GM12878 (cell line): ENCODE results near the gene SETD1A. TPM values are rescaled to one million over a fixed set of nuclear protein-coding genes. Genes with fewer than 3 reads are reported as not detected.

Experiments
- ATAC-seq: fragments of 200-7000 bp; cut with Tn5 transposase; 3 replicates; pipeline ENCODE4 v1.9.1; 2020; ENCODE audit warnings: mild to moderate bottlenecking, moderate library complexity
- BruUV-seq: library from RNA; stranded (reverse); fragments of 400-500 nt; replicated peaks from 2 replicates; lab custom pipeline; 2021; lab: Mats Ljungman, UMichigan
- CTCF ChIA-PET: fragments of 300-600 bp; sonication (Branson Sonifier 250); formaldehyde crosslinking; extraction: SDS; loops from one replicate; lab custom pipeline; 2021; ENCODE audit warnings: inconsistent platforms; lab: Yijun Ruan, JAX
- POLR2A ChIA-PET: fragments of 350-600 bp; formaldehyde crosslinking; extraction: SDS; loops from one replicate; lab custom pipeline; 2021; ENCODE audit warnings: inconsistent platforms; lab: Charles Lee
- RAD21 ChIA-PET: fragments of 300-600 bp; sonication (Branson Sonifier 250); formaldehyde crosslinking; loops from one replicate; lab custom pipeline; 2023; ENCODE audit warnings: antibody characterized with exemption; ENCODE audit not compliant: unreplicated experiment; lab: Charles Lee
- SMC1A ChIA-PET: fragments of 300-600 bp; sonication (Branson Sonifier 250); formaldehyde crosslinking; loops from one replicate; lab custom pipeline; 2023; ENCODE audit not compliant: unreplicated experiment, uncharacterized antibody; lab: Charles Lee
- DNase-seq: peaks from one replicate; pipeline ENCODE4 v3.0.0-alpha.2; 2011; ENCODE audit warnings: low read depth, low spot score
- FAIRE-seq: peaks from 3 replicates; lab custom pipeline; 2011; peaks lifted over from hg19 to GRCh38; lab: Jason Lieb, UNC
- H2AFZ ChIP-seq: 2 replicates; pipeline ENCODE4 v1.6.0; 2011; ENCODE audit warnings: low read depth, low read length, control low read depth; ENCODE audit not compliant: control insufficient read depth
- H3K27ac ChIP-seq: 2 replicates; pipeline ENCODE4 v1.5.1; 2011; ENCODE audit warnings: control low read depth; ENCODE audit not compliant: control insufficient read depth, insufficient read depth
- H3K27me3 ChIP-seq, 2 experiments: replicated peaks in 1 of 2; 2 replicates each; pipeline versions ENCODE4 v1.6.0 to v1.6.1; 2011; ENCODE audit warnings: low read length in 1 of 2; ENCODE audit not compliant: control insufficient read depth in 2 of 2, insufficient read depth in 2 of 2
- H3K36me3 ChIP-seq, 2 experiments: 2 replicates each; pipeline ENCODE4 v1.5.1; 2011; ENCODE audit warnings: low read length in 1 of 2; ENCODE audit not compliant: control insufficient read depth in 2 of 2, insufficient read depth in 2 of 2
- H3K4me1 ChIP-seq: 2 replicates; pipeline ENCODE4 v1.6.1; 2011; ENCODE audit warnings: mild to moderate bottlenecking, low read length, moderate library complexity, mixed read lengths; ENCODE audit not compliant: control insufficient read depth, insufficient read depth
- H3K4me2 ChIP-seq: 2 replicates; pipeline ENCODE4 v1.6.0; 2011; ENCODE audit warnings: control low read depth; ENCODE audit not compliant: control insufficient read depth, insufficient read depth
- H3K4me3 ChIP-seq: fragments of 200-600 bp; sonication (generic); 2 replicates; pipeline ENCODE4 v1.5.1; 2016
- H3K79me2 ChIP-seq: 2 replicates; pipeline ENCODE4 v1.6.0; 2011; ENCODE audit warnings: low read length; ENCODE audit not compliant: control insufficient read depth, insufficient read depth
- H3K9ac ChIP-seq: 2 replicates; pipeline ENCODE4 v1.8.0; 2011; ENCODE audit warnings: low read length, control low read depth, mixed read lengths; ENCODE audit not compliant: control insufficient read depth, insufficient read depth
- H3K9me3 ChIP-seq: replicated peaks from 3 replicates; pipeline ENCODE4 v1.5.1; 2011; ENCODE audit warnings: mild to moderate bottlenecking, low read length; ENCODE audit not compliant: control insufficient read depth, insufficient read depth
- H4K20me1 ChIP-seq: 2 replicates; pipeline ENCODE4 v1.6.0; 2011; ENCODE audit not compliant: control insufficient read depth, insufficient read depth
- ATF3 ChIP-seq: IDR thresholded peaks from 2 replicates; pipeline ENCODE4 v1.6.1; 2011; ENCODE audit warnings: low read depth, mild to moderate bottlenecking, low read length, moderate library complexity, borderline replicate concordance; ENCODE audit errors: extremely low read depth
- EP300 ChIP-seq, 2 experiments: fragments of 150-350 bp in 1 of 2; IDR thresholded peaks; 2 replicates each; pipeline ENCODE4 v1.6.1; 2011 to 2012; ENCODE audit warnings: low read depth in 2 of 2, low read length in 2 of 2, borderline replicate concordance in 1 of 2, improper control_type of control experiment in 1 of 2, inconsistent platforms in 1 of 2; ENCODE audit not compliant: control insufficient read depth in 1 of 2
- KDM1A ChIP-seq: fragments of 200-600 bp; sonication (generic); IDR thresholded peaks from 2 replicates; pipeline ENCODE4 v1.6.1; 2016; ENCODE audit warnings: borderline replicate concordance
- NBN ChIP-seq: fragments of 450-650 bp; IDR thresholded peaks from 2 replicates; pipeline ENCODE4 v1.6.1; 2016
- SKIL ChIP-seq: fragments of 450-650 bp; IDR thresholded peaks from 2 replicates; pipeline ENCODE4 v1.6.1; 2017; ENCODE audit warnings: mild to moderate bottlenecking, low read depth, inconsistent platforms; ENCODE audit not compliant: poor library complexity, severe bottlenecking
- TCF12 ChIP-seq: IDR thresholded peaks from 2 replicates; pipeline ENCODE4 v1.6.1; 2011; ENCODE audit warnings: low read depth, mild to moderate bottlenecking, low read length
- ZNF217 ChIP-seq: fragments of 450-650 bp; IDR thresholded peaks from 2 replicates; pipeline ENCODE4 v1.6.1; 2017; ENCODE audit warnings: antibody characterized with exemption, mild to moderate bottlenecking
- WGBS: methylation state at CpG from one replicate; pipeline ENCODE4 v1.1.6; 2016; ENCODE audit warnings: low lambda C conversion rate; ENCODE audit not compliant: insufficient replicate concordance, insufficient coverage; ENCODE audit errors: missing lambda C conversion rate; 5-methylcytosine and 5-hydroxymethylcytosine counted together
- in situ Hi-C: fragments of 300-500 bp; cut with MboI; formaldehyde crosslinking; loops from 9 replicates; pipeline ENCODE4 v1.14.3; 2018; ENCODE audit warnings: mixed read lengths
- intact Hi-C: fragments of 100-400 bp; cut with micrococcal nuclease; formaldehyde crosslinking; loops from one replicate; pipeline ENCODE4 v1.14.2; 2022; ENCODE audit not compliant: unreplicated experiment
- polyA plus RNA-seq, 11 experiments: library from polyadenylated mRNA; depleted of rRNA in 4 of 11; unstranded in 6 of 11; stranded (reverse) in 5 of 11; fragments of >200 nt; fragmentation: Nextera tagmentation in 4 of 11; fragmentation: Illumina TruSeq in 1 of 11; extraction: Ambion mirVana in 4 of 11; extraction: Trizol in 1 of 11; gene quantifications; 1 replicate in 1 of 11; 2 replicates in 10 of 11; pipeline versions ENCODE4 v1.2.1 to v1.2.3, GENCODE V29; 2011 to 2016; ENCODE audit warnings: inconsistent platforms in 2 of 11, missing spikeins in 2 of 11, low read depth in 1 of 11
- total RNA-seq, 4 experiments: library from RNA; depleted of rRNA in 3 of 4; stranded (reverse); fragments of >200 nt in 3 of 4; fragmentation: Illumina TruSeq in 1 of 4; extraction: Trizol in 1 of 4; gene quantifications; 2 replicates each; pipeline versions ENCODE4 v1.2.1 to v1.2.3, GENCODE V29; 2013 to 2021

The SETD1A gene
- total and polyA plus RNA-seq, 10 of the 15 experiments (the other 5 are each of a cell fraction or from before 2014, with no cell fraction given), result 0.02 to 25.9 (median 4.9) TPM

GRCh38 chr16:31008551-31008950 lies 51.0 kb downstream of the SETD1A start:
- SMC1A ChIA-PET, result interaction anchor here (0.6 to 1.0 kb wide), 4 partner anchors 8 to 293 kb away, joined by 3 read pairs; no protein-coding TSS in a partner anchor
- RAD21 ChIA-PET, result interaction anchor here (0.8 kb wide), 1 partner anchor 14 kb away, joined by 6 read pairs; no protein-coding TSS in a partner anchor
- Histone ChIP-seq H3K79me2 (no peaks in the 10 kb centered on the region), H3K4me3 (no peak overlapping the region), H4K20me1 (no peaks in the 10 kb centered on the region), H3K27ac (no peak overlapping the region), H3K27me3 (peaks cover 3 to 10% of the 10 kb centered on the region in 2 experiments), H2AFZ (no peak overlapping the region), H3K4me1 (no peaks in the 10 kb centered on the region), H3K9ac (no peak overlapping the region), H3K9me3 (no peaks in the 10 kb centered on the region), H3K4me2 (no peak overlapping the region), H3K36me3 (no peaks in the 10 kb centered on the region)
- BruUV-seq, result no TSS peak
- CTCF ChIA-PET, result interaction anchor here (1.1 to 2.0 kb wide), 3 partner anchors 23 to 84 kb away, joined by 4 to 5 read pairs (median 4); no protein-coding TSS in a partner anchor
- in situ Hi-C loops, result no loop called here
- WGBS, result 46% methylated on average over 5 of the region's 5 CpGs
- ATAC-seq (no peak), DNase-seq (no peak), FAIRE-seq (no peak)
- POLR2A ChIA-PET, result interaction anchor here (1.1 kb wide), 1 partner anchor 11 kb away, joined by 4 read pairs; no protein-coding TSS in a partner anchor
- TF ChIP-seq NBN (no peak), ZNF217 (no peak), SKIL (no peak), ATF3 (no peak), TCF12 (no peak), KDM1A (no peak), EP300 (IDR thresholded peaks at IDR 0.05; ENCODE audit: borderline replicate concordance in 1 of 2, control insufficient read depth in 1 of 2, low read depth in 2 of 2, low read length in 2 of 2) (no peak)
- intact Hi-C loops, result no loop called here
